H1 (cell line): ENCODE measurements around the gene CAMK2D. TPM values are rescaled to one million over a fixed set of nuclear protein-coding genes. Genes with fewer than 3 reads are reported as not detected.

ENCODE experiments used
- CTCF ChIA-PET: fragments of 300-600 bp; sonication (Branson Sonifier 250); formaldehyde crosslinking; loops from one replicate; lab custom pipeline; 2021; ENCODE audit not compliant: partially characterized antibody; lab: Charles Lee
- POLR2A ChIA-PET: fragments of 300-600 bp; sonication (Branson Sonifier 250); formaldehyde crosslinking; loops from one replicate; lab custom pipeline; 2021; ENCODE audit warnings: inconsistent platforms; ENCODE audit not compliant: partially characterized antibody; lab: Charles Lee
- DNase-seq, 2 experiments: peaks; one replicate each; pipeline versions ENCODE4 v3.0.0 to v3.0.0-alpha.2; 2010 to 2022; ENCODE audit warnings: low spot score in 2 of 2, low read depth in 1 of 2, mixed read lengths in 1 of 2
- FAIRE-seq: peaks from 2 replicates; lab custom pipeline; 2011; peaks lifted over from hg19 to GRCh38; lab: Jason Lieb, UNC
- H2AFZ ChIP-seq: 2 replicates; pipeline ENCODE4 v1.8.1; 2012; ENCODE audit warnings: low read length, inconsistent platforms
- H2AK5ac ChIP-seq: 2 replicates; pipeline ENCODE4 v1.6.1; 2013; ENCODE audit warnings: low read depth, low read length
- H2BK120ac ChIP-seq: replicated peaks from 2 replicates; pipeline ENCODE3; 2013; ENCODE audit warnings: low read depth, low read length, inconsistent platforms
- H2BK12ac ChIP-seq: 2 replicates; pipeline ENCODE4 v1.6.1; 2013; ENCODE audit warnings: low read depth, low read length
- H2BK15ac ChIP-seq: 2 replicates; pipeline ENCODE4 v1.6.1; 2013; ENCODE audit warnings: low read length
- H2BK20ac ChIP-seq: 2 replicates; pipeline ENCODE4 v1.6.1; 2013; ENCODE audit warnings: low read length
- H2BK5ac ChIP-seq: 2 replicates; pipeline ENCODE4 v1.6.1; 2013; ENCODE audit warnings: low read depth, low read length
- H3K14ac ChIP-seq: 2 replicates; pipeline ENCODE4 v1.6.1; 2013; ENCODE audit warnings: inconsistent platforms; ENCODE audit not compliant: insufficient read length
- H3K18ac ChIP-seq: 2 replicates; pipeline ENCODE4 v1.6.1; 2013; ENCODE audit warnings: low read length; ENCODE audit errors: extremely low read depth
- H3K23ac ChIP-seq: 2 replicates; pipeline ENCODE4 v1.6.1; 2013; ENCODE audit warnings: inconsistent platforms; ENCODE audit not compliant: insufficient read length
- H3K23me2 ChIP-seq: 2 replicates; pipeline ENCODE4 v1.6.1; 2013; ENCODE audit warnings: low read depth, low read length
- H3K27ac ChIP-seq: 2 replicates; pipeline ENCODE4 v1.6.1; 2011; ENCODE audit warnings: low read depth, low read length, inconsistent platforms
- H3K27me3 ChIP-seq, 4 experiments: replicated peaks in 1 of 4; 1 replicate in 1 of 4; 2 replicates in 3 of 4; pipeline versions ENCODE4 v1.6.1 to v1.8.1; 2011 to 2013; ENCODE audit warnings: low read length in 3 of 4, mild to moderate bottlenecking in 3 of 4, inconsistent platforms in 2 of 4, mixed read lengths in 2 of 4, moderate library complexity in 1 of 4; ENCODE audit not compliant: control insufficient read depth in 3 of 4, insufficient read depth in 3 of 4; ENCODE audit errors: extremely low read depth in 1 of 4
- H3K36me3 ChIP-seq, 4 experiments: 2 replicates each; pipeline versions ENCODE4 v1.6.1 to v1.8.1; 2011 to 2013; ENCODE audit warnings: mild to moderate bottlenecking in 4 of 4, low read length in 3 of 4, moderate library complexity in 2 of 4, control low read depth in 1 of 4, inconsistent platforms in 1 of 4; ENCODE audit not compliant: insufficient read depth in 4 of 4, control insufficient read depth in 2 of 4
- H3K4ac ChIP-seq: replicated peaks from 2 replicates; pipeline ENCODE3; 2013; ENCODE audit warnings: low read length, low read depth, mixed read lengths, inconsistent platforms; ENCODE audit not compliant: insufficient read length
- H3K4me1 ChIP-seq, 4 experiments: replicated peaks in 1 of 4; 1 replicate in 1 of 4; 2 replicates in 3 of 4; pipeline versions ENCODE4 v1.6.1 to v1.8.1; 2011 to 2013; ENCODE audit warnings: low read length in 3 of 4, inconsistent platforms in 2 of 4, mixed read lengths in 1 of 4; ENCODE audit not compliant: insufficient read depth in 4 of 4, control insufficient read depth in 3 of 4
- H3K4me2 ChIP-seq, 2 experiments: 2 replicates each; pipeline versions ENCODE4 v1.6.1 to v1.8.1; 2011 to 2013; ENCODE audit warnings: low read depth in 2 of 2, low read length in 2 of 2, control low read depth in 1 of 2, inconsistent platforms in 1 of 2, mild to moderate bottlenecking in 1 of 2; ENCODE audit not compliant: insufficient read depth in 1 of 2
- H3K4me3 ChIP-seq, 4 experiments: fragments of 200-600, 300-600 bp in 1 of 4; sonication (generic), shearing (Covaris generic), sonication (Bioruptor Twin) in 1 of 4; 2 replicates each; pipeline versions ENCODE4 v1.5.1 to v1.8.1; 2011 to 2016; ENCODE audit warnings: low read length in 4 of 4, low read depth in 3 of 4, control low read depth in 2 of 4, inconsistent platforms in 2 of 4, mild to moderate bottlenecking in 2 of 4, mixed read lengths in 1 of 4, moderate library complexity in 1 of 4; ENCODE audit not compliant: insufficient read depth in 2 of 4; ENCODE audit errors: extremely low read depth in 1 of 4
- H3K56ac ChIP-seq: replicated peaks from 2 replicates; pipeline ENCODE3; 2013; ENCODE audit warnings: low read depth, mild to moderate bottlenecking, mixed read lengths, low read length, inconsistent platforms; ENCODE audit not compliant: insufficient read length
- H3K79me1 ChIP-seq: 2 replicates; pipeline ENCODE4 v1.6.1; 2013; ENCODE audit warnings: low read depth, low read length, control low read depth
- H3K79me2 ChIP-seq, 2 experiments: 2 replicates each; pipeline versions ENCODE4 v1.6.1 to v1.8.1; 2012 to 2013; ENCODE audit warnings: low read length in 2 of 2, mild to moderate bottlenecking in 2 of 2, inconsistent platforms in 1 of 2; ENCODE audit not compliant: insufficient read depth in 2 of 2, control insufficient read depth in 1 of 2
- H3K9ac ChIP-seq, 4 experiments: replicated peaks in 1 of 4; 1 replicate in 1 of 4; 2 replicates in 3 of 4; pipeline versions ENCODE4 v1.6.1 to v1.8.1; 2011 to 2013; ENCODE audit warnings: low read depth in 3 of 4, low read length in 3 of 4, control low read depth in 2 of 4, mild to moderate bottlenecking in 2 of 4, moderate library complexity in 2 of 4, inconsistent platforms in 1 of 4; ENCODE audit errors: extremely low read depth in 1 of 4
- H3K9me3 ChIP-seq, 2 experiments: 2 replicates each; pipeline versions ENCODE4 v1.6.1 to v1.8.1; 2012 to 2013; ENCODE audit warnings: mild to moderate bottlenecking in 2 of 2, moderate library complexity in 2 of 2, control low read depth in 1 of 2, inconsistent platforms in 1 of 2, low read depth in 1 of 2, low read length in 1 of 2, mixed read lengths in 1 of 2; ENCODE audit not compliant: insufficient read depth in 2 of 2
- H4K20me1 ChIP-seq, 2 experiments: replicated peaks in 1 of 2; 2 replicates each; pipeline versions ENCODE3 to v1.8.1; 2011 to 2013; ENCODE audit warnings: inconsistent platforms in 2 of 2, low read length in 2 of 2, mild to moderate bottlenecking in 1 of 2; ENCODE audit not compliant: insufficient read depth in 2 of 2, control insufficient read depth in 1 of 2
- H4K5ac ChIP-seq: 2 replicates; pipeline ENCODE4 v1.6.1; 2013; ENCODE audit warnings: low read length, low read depth, mixed read lengths, inconsistent platforms; ENCODE audit not compliant: insufficient read length
- H4K8ac ChIP-seq: 2 replicates; pipeline ENCODE4 v1.8.0; 2013; ENCODE audit warnings: mild to moderate bottlenecking, moderate library complexity, low read length, inconsistent platforms; ENCODE audit not compliant: insufficient read depth; ENCODE audit errors: extremely low read depth
- H4K91ac ChIP-seq: replicated peaks from 2 replicates; pipeline ENCODE3; 2013; ENCODE audit warnings: low read length, mixed read lengths, inconsistent platforms; ENCODE audit not compliant: insufficient read length
- BRCA1 ChIP-seq: IDR thresholded peaks from 2 replicates; pipeline ENCODE4 v1.6.1; 2012; ENCODE audit warnings: low read depth, low read length, improper control_type of control experiment
- CHD1 ChIP-seq: IDR thresholded peaks from 2 replicates; pipeline ENCODE4 v1.6.1; 2012; ENCODE audit warnings: low read depth, low read length, improper control_type of control experiment
- CHD2 ChIP-seq: IDR thresholded peaks from 2 replicates; pipeline ENCODE4 v1.6.1; 2012; ENCODE audit warnings: low read length, improper control_type of control experiment
- CTBP2 ChIP-seq: IDR thresholded peaks from 2 replicates; pipeline ENCODE4 v1.7.0; 2011; ENCODE audit warnings: borderline replicate concordance, mild to moderate bottlenecking, moderate library complexity, mixed read lengths, low read length; ENCODE audit not compliant: insufficient read depth, insufficient read length
- EP300 ChIP-seq, 2 experiments: IDR thresholded peaks; 1 replicate in 1 of 2; 2 replicates in 1 of 2; pipeline ENCODE4 v1.6.1; 2011 to 2012; ENCODE audit warnings: low read depth in 2 of 2, low read length in 2 of 2, mild to moderate bottlenecking in 2 of 2, borderline replicate concordance in 1 of 2, inconsistent platforms in 1 of 2, moderate library complexity in 1 of 2
- HDAC6 ChIP-seq: IDR thresholded peaks from one replicate; pipeline ENCODE4 v1.7.1; 2012; ENCODE audit warnings: low read depth, mild to moderate bottlenecking, inconsistent platforms, low read length, moderate library complexity
- MAX ChIP-seq: IDR thresholded peaks from 2 replicates; pipeline ENCODE4 v1.6.1; 2012; ENCODE audit warnings: inconsistent platforms
- NRF1 ChIP-seq: IDR thresholded peaks from 2 replicates; pipeline ENCODE4 v1.6.1; 2011; ENCODE audit warnings: mild to moderate bottlenecking, low read depth, low read length, improper control_type of control experiment
- RAD21 ChIP-seq, 2 experiments: IDR thresholded peaks in 1 of 2; conservative IDR thresholded peaks in 1 of 2; 2 replicates each; pipeline ENCODE4 v1.6.1; 2011; ENCODE audit warnings: low read depth in 2 of 2, low read length in 2 of 2, improper control_type of control experiment in 1 of 2, inconsistent platforms in 1 of 2, mild to moderate bottlenecking in 1 of 2, moderate library complexity in 1 of 2
- SIX5 ChIP-seq: IDR thresholded peaks from 2 replicates; pipeline ENCODE4 v1.6.1; 2011; ENCODE audit warnings: mild to moderate bottlenecking, low read depth, low read length
- TEAD4 ChIP-seq: IDR thresholded peaks from 2 replicates; pipeline ENCODE4 v1.6.1; 2012; ENCODE audit warnings: low read depth, low read length, inconsistent platforms, mixed read lengths
- WGBS, 2 experiments: shearing (Covaris generic) in 1 of 2; methylation state at CpG; one replicate each; pipeline versions ENCODE4 v1.1.6 to v1.1.7; 2013 to 2015; ENCODE audit warnings: low lambda C conversion rate in 2 of 2, mixed read lengths in 2 of 2, inconsistent platforms in 1 of 2, low coverage in 1 of 2, missing lambda C conversion rate in 1 of 2; ENCODE audit not compliant: insufficient replicate concordance in 2 of 2, insufficient coverage in 1 of 2, insufficient read length in 1 of 2; ENCODE audit errors: extremely low coverage in 1 of 2, missing lambda C conversion rate in 1 of 2; 5-methylcytosine and 5-hydroxymethylcytosine counted together
- polyA plus RNA-seq, 7 experiments: library from polyadenylated mRNA; depleted of rRNA in 3 of 7; stranded (reverse) in 5 of 7; unstranded in 2 of 7; fragments of >200 nt in 5 of 7; fragments of 200-250 nt in 2 of 7; gene quantifications; 1 replicate in 5 of 7; 2 replicates in 1 of 7; 4 replicates in 1 of 7; pipeline versions ENCODE4 v1.2.1 to v1.2.3, GENCODE V29; 2011 to 2013; ENCODE audit warnings: missing spikeins in 2 of 7, mixed read lengths in 2 of 7
- total RNA-seq: library from RNA; stranded (reverse); fragmentation: NEBNext Ultra II Directional; extraction: Animal tissue kit (Norgen Biotek cat#: 25700); gene quantifications from 2 replicates; pipeline ENCODE4 v1.2.1, GENCODE V29; 2021

The CAMK2D gene
- total and polyA plus RNA-seq, 2 of the 8 experiments (the other 6 are each of a cell fraction or from before 2014, with no cell fraction given) = 3.2 to 7.0 TPM

- Histone ChIP-seq H3K23me2 (no peaks in the 10 kb centered on the region), H3K56ac (no peak overlapping the region), H3K9me3 (no peaks in the 10 kb centered on the region), H2BK15ac (no peak overlapping the region), H3K4me2 (no peak overlapping the region), H2BK12ac (no peak overlapping the region), H3K79me2 (no peaks in the 10 kb centered on the region), H3K27ac (no peak overlapping the region), H2AFZ (no peak overlapping the region), H3K18ac (no peak overlapping the region), H2AK5ac (no peak overlapping the region), H3K14ac (no peak overlapping the region), H4K20me1 (no peaks in the 10 kb centered on the region), H3K9ac (no peak overlapping the region), H3K4me1 (no peaks in the 10 kb centered on the region), H4K5ac (no peak overlapping the region), H3K27me3 (no peaks in the 10 kb centered on the region), H3K4me3 (no peak overlapping the region), H2BK5ac (no peak overlapping the region), H4K91ac (no peak overlapping the region), H3K4ac (no peak overlapping the region), H2BK120ac (no peak overlapping the region), H4K8ac (no peak overlapping the region), H3K36me3 (no peaks in the 10 kb centered on the region; a peak in 1 of 8 replicates), H2BK20ac (no peak overlapping the region), H3K23ac (no peak overlapping the region), H3K79me1 (no peaks in the 10 kb centered on the region; the same call in 1 of the 2 replicates)
- TF ChIP-seq RAD21 (IDR thresholded peaks at IDR 0.05 in 1 of 2, conservative IDR thresholded peaks at IDR 0.05 in 1 of 2; ENCODE audit: low read depth in 2 of 2, low read length in 2 of 2) = no peak
- TF ChIP-seq TEAD4 = no peak
- TF ChIP-seq CHD1 = no peak
- no peak for TF ChIP-seq HDAC6
- no peak for TF ChIP-seq EP300 (IDR thresholded peaks at IDR 0.05; ENCODE audit: borderline replicate concordance in 1 of 2, low read depth in 2 of 2, low read length in 2 of 2)
- TF ChIP-seq MAX = no peak
- no peak for TF ChIP-seq SIX5
- TF ChIP-seq BRCA1 = no peak
- TF ChIP-seq CHD2 = no peak
- TF ChIP-seq CTBP2 = no peak
- TF ChIP-seq NRF1 = no peak
- WGBS, 2 experiments = 93% methylated on average over 3 of the region's 3 CpGs; no CpG with 5 or more reads in 1 of the 2 experiments
- POLR2A ChIA-PET = no interaction called here
- CTCF ChIA-PET = interaction anchor here (0.6 to 1.0 kb wide), 2 partner anchors 10 to 1777 kb away, joined by 3 read pairs; no protein-coding TSS in a partner anchor
- no peak for FAIRE-seq
- no peak for DNase-seq
These were observed 123.0 kb downstream of the CAMK2D start for GRCh38 chr4:113638562-113638832.
